ENCODE results near the gene CEP83.

The CEP83 gene

DNA sequence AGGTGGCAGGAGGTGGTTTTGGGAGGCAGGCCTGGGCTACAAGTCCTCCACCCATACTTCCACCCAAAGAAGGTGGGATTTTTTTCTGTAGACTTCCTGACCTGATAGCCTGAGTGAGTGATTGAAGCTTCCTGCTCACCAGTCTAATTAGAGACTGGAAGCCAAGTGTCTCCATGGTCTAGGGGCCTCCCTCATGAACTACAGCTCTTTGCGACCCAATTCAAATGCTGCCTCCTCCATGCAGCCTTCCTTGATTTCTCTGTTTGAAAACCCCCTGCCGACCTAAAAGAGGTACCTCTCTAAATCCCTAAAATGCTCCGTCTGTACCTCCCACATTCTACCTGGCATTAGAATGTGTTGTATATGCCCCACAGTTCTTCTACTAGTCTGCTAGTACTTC lies 186.4 kb downstream of the CEP83 start:
- ATAC-seq = no peak
- no peak for TF ChIP-seq ARNTL (CRISPR knock-in tag; IDR thresholded peaks at IDR 0.05; ENCODE audit: borderline replicate concordance, low read depth)
- TF ChIP-seq ZFP3 (CRISPR knock-in tag; IDR thresholded peaks at IDR 0.05) = no peak
- no peak for TF ChIP-seq PPARA (CRISPR knock-in tag; IDR thresholded peaks at IDR 0.05; ENCODE audit: borderline replicate concordance)
- TF ChIP-seq ZNF565 (CRISPR knock-in tag; conservative IDR thresholded peaks at IDR 0.05; ENCODE audit: low read depth) = no peak
- no peak for TF ChIP-seq GLIS3 (CRISPR knock-in tag; IDR thresholded peaks at IDR 0.05)
- TF ChIP-seq, protein P1, sequence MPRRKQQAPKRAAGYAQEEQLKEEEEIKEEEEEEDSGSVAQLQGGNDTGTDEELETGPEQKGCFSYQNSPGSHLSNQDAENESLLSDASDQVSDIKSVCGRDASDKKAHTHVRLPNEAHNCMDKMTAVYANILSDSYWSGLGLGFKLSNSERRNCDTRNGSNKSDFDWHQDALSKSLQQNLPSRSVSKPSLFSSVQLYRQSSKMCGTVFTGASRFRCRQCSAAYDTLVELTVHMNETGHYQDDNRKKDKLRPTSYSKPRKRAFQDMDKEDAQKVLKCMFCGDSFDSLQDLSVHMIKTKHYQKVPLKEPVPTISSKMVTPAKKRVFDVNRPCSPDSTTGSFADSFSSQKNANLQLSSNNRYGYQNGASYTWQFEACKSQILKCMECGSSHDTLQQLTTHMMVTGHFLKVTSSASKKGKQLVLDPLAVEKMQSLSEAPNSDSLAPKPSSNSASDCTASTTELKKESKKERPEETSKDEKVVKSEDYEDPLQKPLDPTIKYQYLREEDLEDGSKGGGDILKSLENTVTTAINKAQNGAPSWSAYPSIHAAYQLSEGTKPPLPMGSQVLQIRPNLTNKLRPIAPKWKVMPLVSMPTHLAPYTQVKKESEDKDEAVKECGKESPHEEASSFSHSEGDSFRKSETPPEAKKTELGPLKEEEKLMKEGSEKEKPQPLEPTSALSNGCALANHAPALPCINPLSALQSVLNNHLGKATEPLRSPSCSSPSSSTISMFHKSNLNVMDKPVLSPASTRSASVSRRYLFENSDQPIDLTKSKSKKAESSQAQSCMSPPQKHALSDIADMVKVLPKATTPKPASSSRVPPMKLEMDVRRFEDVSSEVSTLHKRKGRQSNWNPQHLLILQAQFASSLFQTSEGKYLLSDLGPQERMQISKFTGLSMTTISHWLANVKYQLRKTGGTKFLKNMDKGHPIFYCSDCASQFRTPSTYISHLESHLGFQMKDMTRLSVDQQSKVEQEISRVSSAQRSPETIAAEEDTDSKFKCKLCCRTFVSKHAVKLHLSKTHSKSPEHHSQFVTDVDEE (CRISPR knock-in tag; IDR thresholded peaks at IDR 0.05) = no peak
- TF ChIP-seq, protein P2, sequence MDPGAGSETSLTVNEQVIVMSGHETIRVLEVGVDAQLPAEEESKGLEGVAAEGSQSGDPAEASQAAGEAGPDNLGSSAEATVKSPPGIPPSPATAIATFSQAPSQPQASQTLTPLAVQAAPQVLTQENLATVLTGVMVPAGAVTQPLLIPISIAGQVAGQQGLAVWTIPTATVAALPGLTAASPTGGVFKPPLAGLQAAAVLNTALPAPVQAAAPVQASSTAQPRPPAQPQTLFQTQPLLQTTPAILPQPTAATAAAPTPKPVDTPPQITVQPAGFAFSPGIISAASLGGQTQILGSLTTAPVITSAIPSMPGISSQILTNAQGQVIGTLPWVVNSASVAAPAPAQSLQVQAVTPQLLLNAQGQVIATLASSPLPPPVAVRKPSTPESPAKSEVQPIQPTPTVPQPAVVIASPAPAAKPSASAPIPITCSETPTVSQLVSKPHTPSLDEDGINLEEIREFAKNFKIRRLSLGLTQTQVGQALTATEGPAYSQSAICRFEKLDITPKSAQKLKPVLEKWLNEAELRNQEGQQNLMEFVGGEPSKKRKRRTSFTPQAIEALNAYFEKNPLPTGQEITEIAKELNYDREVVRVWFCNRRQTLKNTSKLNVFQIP (CRISPR knock-in tag; IDR thresholded peaks at IDR 0.05; ENCODE audit: borderline replicate concordance, low read depth) = no peak
- TF ChIP-seq, protein P3, sequence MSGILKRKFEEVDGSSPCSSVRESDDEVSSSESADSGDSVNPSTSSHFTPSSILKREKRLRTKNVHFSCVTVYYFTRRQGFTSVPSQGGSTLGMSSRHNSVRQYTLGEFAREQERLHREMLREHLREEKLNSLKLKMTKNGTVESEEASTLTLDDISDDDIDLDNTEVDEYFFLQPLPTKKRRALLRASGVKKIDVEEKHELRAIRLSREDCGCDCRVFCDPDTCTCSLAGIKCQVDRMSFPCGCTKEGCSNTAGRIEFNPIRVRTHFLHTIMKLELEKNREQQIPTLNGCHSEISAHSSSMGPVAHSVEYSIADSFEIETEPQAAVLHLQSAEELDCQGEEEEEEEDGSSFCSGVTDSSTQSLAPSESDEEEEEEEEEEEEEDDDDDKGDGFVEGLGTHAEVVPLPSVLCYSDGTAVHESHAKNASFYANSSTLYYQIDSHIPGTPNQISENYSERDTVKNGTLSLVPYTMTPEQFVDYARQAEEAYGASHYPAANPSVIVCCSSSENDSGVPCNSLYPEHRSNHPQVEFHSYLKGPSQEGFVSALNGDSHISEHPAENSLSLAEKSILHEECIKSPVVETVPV (CRISPR knock-in tag; IDR thresholded peaks at IDR 0.05) = no peak
- no peak for TF ChIP-seq TOX (CRISPR knock-in tag; IDR thresholded peaks at IDR 0.05; ENCODE audit: borderline replicate concordance)
- TF ChIP-seq ZC3H10 (CRISPR knock-in tag; IDR thresholded peaks at IDR 0.05) = no peak
- TF ChIP-seq, protein P4, sequence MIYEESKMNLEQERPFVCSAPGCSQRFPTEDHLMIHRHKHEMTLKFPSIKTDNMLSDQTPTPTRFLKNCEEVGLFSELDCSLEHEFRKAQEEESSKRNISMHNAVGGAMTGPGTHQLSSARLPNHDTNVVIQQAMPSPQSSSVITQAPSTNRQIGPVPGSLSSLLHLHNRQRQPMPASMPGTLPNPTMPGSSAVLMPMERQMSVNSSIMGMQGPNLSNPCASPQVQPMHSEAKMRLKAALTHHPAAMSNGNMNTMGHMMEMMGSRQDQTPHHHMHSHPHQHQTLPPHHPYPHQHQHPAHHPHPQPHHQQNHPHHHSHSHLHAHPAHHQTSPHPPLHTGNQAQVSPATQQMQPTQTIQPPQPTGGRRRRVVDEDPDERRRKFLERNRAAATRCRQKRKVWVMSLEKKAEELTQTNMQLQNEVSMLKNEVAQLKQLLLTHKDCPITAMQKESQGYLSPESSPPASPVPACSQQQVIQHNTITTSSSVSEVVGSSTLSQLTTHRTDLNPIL (CRISPR knock-in tag; IDR thresholded peaks at IDR 0.05; ENCODE audit: low read depth) = no peak
- TF ChIP-seq CSDC2 (CRISPR knock-in tag; IDR thresholded peaks at IDR 0.05) = no peak
- no peak for TF ChIP-seq ZFP30 (CRISPR knock-in tag; IDR thresholded peaks at IDR 0.05)
- TF ChIP-seq ISL1 (CRISPR knock-in tag; IDR thresholded peaks at IDR 0.05) = no peak
- no peak for TF ChIP-seq ZNF8 (CRISPR knock-in tag; IDR thresholded peaks at IDR 0.05)
- TF ChIP-seq, protein P5, sequence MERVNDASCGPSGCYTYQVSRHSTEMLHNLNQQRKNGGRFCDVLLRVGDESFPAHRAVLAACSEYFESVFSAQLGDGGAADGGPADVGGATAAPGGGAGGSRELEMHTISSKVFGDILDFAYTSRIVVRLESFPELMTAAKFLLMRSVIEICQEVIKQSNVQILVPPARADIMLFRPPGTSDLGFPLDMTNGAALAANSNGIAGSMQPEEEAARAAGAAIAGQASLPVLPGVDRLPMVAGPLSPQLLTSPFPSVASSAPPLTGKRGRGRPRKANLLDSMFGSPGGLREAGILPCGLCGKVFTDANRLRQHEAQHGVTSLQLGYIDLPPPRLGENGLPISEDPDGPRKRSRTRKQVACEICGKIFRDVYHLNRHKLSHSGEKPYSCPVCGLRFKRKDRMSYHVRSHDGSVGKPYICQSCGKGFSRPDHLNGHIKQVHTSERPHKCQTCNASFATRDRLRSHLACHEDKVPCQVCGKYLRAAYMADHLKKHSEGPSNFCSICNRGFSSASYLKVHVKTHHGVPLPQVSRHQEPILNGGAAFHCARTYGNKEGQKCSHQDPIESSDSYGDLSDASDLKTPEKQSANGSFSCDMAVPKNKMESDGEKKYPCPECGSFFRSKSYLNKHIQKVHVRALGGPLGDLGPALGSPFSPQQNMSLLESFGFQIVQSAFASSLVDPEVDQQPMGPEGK (CRISPR knock-in tag; IDR thresholded peaks at IDR 0.05; ENCODE audit: borderline replicate concordance) = no peak
- no peak for TF ChIP-seq ZNF70 (CRISPR knock-in tag; IDR thresholded peaks at IDR 0.05)
- no peak for TF ChIP-seq RARB (CRISPR knock-in tag; IDR thresholded peaks at IDR 0.05)
- TF ChIP-seq OSR1 (CRISPR knock-in tag; IDR thresholded peaks at IDR 0.05) = no peak

DNA sequence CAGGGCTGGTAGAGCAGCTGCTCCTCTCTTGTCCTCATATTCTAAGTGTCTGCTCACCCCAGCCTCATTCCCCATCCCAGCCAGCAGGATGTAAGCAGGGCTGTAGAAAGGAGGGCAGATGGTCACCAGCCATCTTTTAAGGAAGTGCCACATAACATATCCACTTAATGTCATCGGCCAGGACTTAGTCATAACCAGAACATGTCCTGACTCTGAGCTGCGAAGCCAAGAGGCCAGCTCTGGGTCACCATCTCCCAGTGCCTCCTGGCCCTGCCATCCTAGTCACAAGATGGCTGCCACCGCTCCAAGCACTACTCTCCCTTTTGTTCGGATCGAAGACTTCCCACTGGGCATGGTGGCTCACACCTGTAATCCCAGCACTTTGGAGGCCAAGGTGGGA lies 187.4 kb downstream of the CEP83 start:
- no peak for TF ChIP-seq ZNF565 (CRISPR knock-in tag; conservative IDR thresholded peaks at IDR 0.05; ENCODE audit: low read depth)
- ATAC-seq = no peak

DNA sequence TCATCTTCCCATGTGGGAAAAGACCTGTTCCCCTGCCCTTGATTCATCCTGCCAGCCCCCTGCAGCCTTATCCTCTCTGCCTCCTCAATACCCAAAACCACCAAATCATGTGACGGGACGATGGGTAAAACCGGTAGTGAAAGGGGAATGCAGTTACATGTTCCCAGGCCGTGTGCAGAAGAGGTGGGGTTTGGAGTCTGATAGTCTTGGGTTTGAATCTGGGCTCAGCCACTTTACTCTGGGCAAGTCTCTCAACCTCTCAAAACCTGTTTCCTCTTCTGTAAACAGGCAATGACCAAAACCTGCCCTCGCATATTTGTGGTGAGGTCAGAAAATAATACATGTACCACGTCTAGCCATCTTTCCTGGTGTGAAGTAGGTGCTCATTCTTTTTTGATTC lies 188.3 kb downstream of the CEP83 start:
- ATAC-seq = no peak
- TF ChIP-seq, protein P1 (CRISPR knock-in tag; IDR thresholded peaks at IDR 0.05) = no peak
- no peak for TF ChIP-seq TOX (CRISPR knock-in tag; IDR thresholded peaks at IDR 0.05; ENCODE audit: borderline replicate concordance)
- TF ChIP-seq GLIS3 (CRISPR knock-in tag; IDR thresholded peaks at IDR 0.05) = no peak
- TF ChIP-seq RARB (CRISPR knock-in tag; IDR thresholded peaks at IDR 0.05) = no peak
- no peak for TF ChIP-seq ESRRG (CRISPR knock-in tag; IDR thresholded peaks at IDR 0.05)
